DMS79 treated with DMSO at 0.1 percent for 48 hours (cell line): ENCODE measurements around the gene YBX3.
"Not testable (repeated sequence)": the region's sequence is repeated elsewhere in the genome, so short reads cannot be mapped to it uniquely, and the experiment has no call there.

ENCODE experiments used
- DNase-seq: peaks from one replicate; lab custom pipeline; 2025; lab: John Stamatoyannopoulos, UW

YBX3 gene

DNA sequence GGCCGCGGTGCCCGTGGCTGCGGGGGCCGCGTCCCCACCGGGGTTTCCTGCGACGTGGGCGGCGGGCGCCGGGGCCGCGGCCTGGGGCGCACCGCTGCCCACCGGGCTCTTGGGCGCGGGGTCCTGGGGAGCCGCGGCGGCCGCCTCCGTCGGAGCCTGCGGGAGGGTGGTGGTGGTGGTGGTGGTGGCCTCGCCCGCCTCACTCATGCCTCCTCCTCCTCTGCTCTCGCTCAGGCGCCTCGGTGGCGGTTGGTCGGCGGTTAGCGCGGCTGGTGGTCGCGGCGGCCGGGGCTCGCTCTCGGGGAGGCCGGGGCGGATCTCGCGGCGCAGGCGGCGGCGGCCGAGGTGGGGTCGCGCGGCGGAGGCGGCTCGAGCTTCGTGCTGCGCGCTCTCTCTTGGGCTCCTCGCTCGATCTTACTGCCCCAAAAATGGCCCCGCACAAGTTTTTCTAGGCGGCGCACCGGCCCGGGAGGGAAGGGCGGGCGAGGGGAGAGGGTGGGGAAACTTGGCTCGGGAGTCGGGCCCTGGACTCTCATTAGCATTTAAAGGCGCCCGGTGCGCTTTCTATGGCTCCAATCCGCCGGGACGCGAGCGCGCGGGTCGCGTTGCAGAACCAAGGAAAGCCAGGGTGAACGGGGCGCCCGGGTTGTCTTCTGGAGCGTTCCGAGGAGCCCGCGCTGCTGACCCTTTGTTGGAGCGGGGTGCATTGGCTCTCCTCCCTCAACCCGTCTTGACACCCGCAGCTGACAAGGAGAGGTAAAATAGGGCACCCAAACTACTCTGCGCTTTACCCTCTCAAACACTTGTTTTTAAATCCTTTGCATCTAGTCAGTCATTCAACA lies at the start of gene YBX3:
Gene YBX3, minus strand, starts transcription at position 419 of the 842 bp plus-strand sequence. Its CDS starts 212 bp downstream, at position 207.
- DNase-seq = peak; percentile 23

DNA sequence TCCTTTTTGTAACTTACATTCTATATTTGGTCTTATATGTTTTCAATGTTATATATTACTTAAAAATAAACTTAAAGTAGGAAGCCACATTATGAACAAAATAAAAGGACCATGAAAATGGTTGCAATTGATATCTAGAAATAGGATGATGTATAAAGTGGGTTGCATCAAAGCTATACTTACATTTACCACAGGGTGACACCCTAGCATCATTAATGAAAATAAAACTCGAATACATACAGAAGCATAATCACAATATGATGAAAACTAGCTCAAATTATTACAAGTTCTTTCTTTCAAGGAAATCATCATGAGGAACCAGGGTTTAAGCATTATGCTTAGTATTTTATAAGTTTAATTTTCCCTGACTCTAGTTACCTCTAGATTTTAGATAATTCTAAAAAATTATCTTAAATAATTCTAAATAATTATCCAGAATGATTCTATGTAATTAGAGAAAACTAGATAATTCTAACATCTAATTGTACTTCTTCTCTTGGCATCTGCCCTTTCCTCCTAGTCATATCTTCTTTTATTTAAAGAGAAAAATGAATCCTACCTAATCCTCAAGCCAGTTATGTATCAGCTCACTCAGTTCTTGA lies 48.1 kb upstream of the YBX3 start:
- peak; percentile 38 for DNase-seq

DNA sequence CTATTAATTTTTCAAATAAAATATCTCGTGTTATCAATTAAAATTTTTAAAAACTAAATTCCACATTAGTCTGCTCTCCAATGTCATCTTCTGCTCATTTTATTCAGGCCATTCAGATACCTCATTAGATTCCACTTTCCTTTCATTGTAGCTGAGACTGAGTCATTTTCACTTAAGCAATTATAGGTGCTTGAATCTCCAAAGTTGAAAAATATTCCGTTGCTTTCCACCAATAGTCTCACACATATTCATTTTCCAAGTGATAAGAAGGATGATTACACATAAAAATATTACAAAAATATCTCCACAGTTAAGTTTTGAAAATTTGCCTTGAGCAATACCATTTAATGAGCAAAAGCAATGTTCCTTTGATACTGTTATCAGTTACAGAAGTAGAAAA lies 36.5 kb upstream of the YBX3 start:
- no peak for DNase-seq

DNA sequence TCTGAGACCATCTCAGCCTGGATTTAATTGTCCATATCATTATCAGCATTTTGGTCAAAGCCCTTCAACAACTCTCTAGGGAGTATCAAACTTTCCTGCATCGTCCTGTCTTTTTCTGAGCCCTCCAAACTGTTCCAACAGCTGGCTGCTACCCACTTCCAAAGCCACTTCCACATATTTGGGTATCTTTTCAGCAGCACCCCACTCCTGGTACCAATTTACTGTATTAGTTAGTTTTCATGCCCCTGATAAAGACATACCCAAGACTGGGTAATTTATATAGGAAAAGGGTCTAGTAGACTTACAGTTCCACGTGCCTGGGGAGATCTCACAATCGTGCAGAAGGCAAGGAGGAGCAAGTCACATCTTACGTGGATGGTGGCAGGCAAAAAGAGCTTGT lies 33.1 kb upstream of the YBX3 start:
- DNase-seq = no peak

DNA sequence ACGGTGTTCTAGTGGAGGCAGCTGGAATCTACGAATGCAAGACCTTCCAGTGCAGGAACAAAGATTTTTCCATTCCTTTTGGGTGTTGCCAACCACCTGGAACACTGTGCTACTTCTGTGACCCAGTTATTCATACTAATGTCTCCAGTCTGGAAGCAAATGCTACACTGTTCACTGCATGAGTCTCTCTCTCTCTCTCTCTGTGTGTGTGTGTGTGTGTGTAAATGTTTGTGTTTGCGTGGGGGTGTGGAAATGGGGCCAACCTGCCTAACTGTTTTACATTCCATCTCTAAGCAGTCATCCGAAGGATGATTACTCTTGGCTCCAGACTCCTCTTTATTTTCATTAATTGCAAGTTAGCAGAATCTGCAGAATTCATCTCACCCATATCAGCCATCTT lies 29.9 kb upstream of the YBX3 start:
- DNase-seq = no peak

DNA sequence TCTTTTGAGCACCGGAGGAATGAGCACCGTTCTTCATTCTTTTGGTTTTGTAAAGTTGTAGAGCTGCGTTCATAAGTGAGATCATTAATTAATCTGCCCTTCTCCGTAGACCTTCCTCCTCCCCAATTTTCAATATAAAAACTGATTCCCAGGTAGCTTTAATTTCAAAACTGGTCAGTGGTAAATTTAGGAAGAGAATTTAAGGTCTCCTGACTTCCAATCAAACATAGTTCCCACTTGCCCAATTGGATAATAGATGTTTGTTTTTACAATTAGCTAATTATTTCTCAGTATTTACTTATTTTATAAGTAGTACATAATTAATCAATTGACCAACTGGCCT lies 27.2 kb upstream of the YBX3 start:
- DNase-seq = no peak

DNA sequence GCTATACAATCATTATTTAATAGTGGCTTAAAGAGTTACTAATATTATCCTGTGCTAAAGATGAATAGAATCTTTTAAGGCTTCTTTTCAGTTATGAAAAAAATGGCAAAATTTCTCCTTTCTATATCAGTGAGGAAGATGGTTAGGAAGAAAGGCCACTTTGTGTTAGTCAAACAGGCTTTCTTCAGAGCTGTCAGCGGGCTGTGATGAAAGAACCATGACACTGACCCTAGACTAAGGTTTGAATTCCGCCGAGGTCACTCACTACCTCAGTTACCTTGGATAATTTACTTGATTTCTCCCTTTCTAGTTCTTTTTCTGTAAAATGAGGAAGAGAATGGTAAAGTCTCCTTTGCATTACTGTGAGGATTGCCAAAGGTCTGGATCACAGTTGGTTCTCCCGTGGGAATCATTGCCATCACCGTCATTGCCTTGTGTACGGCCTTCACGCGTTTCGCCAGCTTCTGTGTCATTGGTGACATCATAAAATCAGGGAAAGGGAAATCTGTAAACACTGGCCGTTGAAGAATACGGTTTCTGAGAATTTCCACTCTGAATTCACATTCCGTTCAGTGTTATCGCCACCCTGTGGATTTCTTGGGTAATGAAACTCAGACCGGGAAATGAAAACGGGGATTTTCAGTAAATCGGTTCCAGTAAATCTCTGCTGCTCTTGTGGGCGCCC lies 26.7 kb upstream of the YBX3 start:
- DNase-seq = peak; percentile 78

DNA sequence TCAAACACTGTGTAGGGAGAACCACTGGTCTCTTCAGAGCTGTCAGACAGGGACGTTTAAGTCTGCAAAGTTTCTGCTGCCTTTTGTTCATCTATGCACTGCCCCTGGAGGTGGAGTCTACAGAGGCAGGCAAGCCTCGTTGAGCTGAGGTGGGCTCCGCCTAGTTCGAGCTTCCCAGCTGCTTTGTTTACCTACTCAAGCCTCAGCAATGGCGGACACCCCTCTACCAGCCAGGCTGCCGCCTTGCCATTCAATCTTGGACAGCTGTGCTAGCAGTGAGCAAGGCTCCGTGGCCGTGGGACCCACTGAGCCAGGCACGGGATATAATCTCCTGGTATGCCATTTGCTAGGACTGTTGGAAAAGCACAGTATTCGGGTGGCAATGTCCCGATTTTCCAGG lies 24.6 kb upstream of the YBX3 start:
- no peak for DNase-seq

DNA sequence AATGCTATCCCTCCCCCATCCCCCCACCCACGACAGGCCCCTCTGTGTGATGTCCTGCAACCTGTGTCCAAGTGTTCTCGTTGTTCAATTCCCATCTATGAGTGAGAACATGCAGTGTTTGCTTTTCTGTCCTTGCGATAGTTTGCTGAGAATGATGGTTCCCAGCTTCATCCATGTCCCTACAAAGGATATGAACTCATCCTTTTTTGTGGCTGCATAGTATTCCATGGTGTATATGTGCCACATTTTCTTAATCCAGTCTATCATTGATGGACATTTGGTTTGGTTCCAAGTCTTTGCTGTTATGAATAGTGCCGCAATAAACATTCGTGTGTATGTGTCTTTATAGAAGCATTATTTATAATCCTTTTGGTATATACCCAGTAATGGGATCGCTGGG lies 20.3 kb upstream of the YBX3 start:
- DNase-seq = not testable (repeated sequence)

DNA sequence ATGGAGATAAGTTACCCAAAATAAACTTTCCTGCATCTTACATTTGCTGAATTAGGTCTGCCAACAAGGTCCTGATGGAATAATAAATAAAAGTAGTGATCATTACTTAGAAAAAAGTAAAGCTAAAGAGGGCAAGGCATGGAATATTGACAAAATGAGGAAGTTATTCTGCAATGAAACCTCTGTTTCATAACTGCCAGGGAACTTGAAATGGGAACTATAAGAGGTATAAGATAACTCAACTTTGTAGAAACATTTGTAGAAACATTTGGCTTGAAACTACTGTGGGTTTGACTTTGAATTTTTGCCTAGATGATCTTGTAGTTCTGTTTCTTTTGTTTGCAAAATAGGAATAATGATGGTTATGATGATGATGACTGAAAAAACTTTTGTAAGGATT lies 18.7 kb upstream of the YBX3 start:
- no peak for DNase-seq

DNA sequence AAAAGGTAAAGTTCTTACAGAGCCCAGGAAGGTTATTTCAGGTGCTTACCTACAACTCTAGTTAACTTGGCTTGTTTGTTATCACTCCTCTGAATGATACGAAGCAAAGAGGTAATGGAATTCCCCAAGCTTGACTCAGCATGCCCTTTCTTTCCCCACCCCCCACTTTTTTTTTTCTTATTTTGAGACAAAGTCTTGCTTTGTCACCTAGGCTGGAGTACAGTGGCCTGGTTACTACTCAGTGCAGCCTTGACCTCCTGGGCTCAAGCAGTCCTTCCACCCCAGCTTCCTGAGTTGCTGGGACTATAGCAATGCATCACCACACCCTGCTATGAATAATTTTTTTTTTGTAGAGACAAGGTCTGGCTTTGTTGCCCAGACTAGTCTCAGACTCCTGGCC lies 17.1 kb upstream of the YBX3 start:
- no peak for DNase-seq

DNA sequence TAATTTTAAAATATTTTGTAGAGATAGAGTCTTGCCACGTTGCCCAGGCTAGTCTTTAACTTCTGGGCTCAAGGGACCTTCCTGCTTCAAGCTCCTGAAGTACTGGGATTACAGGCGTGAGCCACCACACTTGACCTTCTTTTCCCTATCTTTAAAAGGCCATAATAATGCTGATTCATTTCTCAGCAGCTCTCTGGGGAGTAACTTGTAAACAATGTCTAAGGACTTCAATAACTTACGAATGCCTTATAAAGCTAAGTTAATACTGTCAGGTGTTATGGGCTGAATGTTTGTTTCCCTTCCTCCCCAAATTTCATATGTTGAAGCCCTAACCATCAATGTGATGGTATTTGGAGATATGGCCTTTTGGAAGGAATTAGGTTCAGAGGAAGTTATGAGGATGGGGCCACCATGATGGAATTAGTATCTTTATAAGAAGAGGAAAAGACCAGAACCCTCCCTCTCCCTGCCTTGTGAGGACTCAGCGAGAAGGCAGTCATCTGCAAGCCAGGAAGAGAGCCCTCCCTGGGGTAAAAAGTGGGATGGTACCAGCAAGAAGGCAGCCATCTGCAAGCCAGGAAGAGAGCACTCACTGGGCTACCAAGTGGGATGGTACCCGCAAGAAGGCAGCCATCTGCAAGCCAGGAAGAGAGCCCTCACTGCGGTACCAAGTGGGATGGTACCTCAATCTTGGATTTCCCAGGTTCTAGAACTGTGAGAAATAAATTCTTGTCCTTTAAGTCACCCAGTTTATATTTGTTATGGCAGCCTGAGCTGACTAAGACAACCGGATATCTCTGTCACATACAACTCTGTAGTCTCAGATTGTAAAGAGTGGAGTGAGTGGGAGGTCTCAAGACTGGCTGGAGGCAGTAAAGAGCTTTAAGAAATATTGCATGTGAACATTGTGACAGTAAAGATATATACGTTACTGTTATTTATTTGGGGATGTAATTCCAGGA lies 16.3 kb upstream of the YBX3 start:
- no peak for DNase-seq

DNA sequence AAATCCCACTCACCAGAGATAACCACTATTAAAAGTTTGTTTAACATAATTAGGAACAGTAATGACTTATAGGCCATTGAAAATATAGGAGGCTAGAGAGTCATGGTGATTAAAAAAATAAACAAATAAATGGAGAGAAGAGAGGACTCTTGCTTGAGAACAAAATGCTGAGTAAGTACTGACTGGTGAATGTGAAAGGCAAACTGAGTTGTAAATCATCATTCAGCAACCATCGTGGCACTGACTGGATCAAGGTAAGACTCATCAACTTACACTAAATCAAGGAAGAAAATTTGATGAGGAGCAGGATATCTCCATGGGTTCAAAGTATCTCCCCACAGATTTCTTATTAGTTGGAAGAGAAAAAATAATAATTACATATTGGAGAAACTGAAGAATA lies 14.1 kb upstream of the YBX3 start:
- no peak for DNase-seq

DNA sequence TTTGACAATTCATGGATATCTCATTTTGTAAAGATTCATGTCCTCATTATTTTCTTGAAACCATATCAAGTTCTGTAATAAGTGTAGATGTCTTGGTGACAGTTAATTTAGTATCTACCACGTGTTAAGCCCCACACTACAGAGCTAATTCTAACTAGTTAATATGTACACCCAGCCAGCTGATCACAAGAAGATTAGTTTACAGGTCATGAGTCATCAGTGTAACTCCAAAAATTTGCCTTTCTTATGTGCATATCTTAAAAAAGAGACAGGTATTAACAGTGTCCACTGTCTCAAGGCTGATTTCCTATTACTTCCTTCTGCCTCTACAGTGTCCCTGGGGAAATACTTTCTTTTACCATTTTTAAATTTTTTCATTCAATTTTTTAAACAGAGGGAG lies 13.3 kb upstream of the YBX3 start:
- no peak for DNase-seq

DNA sequence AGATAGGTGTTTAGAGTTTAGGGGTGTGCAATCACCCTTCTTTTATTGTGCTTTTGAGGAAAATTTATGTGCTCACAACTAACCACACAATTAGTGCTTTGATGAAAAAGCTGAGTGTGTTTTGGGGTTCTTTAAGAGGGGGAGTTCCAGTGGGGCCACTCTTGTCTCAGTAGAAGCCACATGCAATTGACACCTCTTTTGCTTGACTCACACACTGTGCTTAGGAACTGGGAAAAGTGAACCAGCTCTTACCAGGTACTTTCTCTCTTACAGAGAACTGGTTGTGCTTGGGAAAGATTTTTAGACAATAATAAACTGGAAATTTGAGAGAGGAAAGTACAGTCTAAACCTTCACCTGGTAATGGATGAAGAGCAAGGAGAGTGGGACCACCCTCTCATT lies 12.3 kb upstream of the YBX3 start:
- no peak for DNase-seq

DNA sequence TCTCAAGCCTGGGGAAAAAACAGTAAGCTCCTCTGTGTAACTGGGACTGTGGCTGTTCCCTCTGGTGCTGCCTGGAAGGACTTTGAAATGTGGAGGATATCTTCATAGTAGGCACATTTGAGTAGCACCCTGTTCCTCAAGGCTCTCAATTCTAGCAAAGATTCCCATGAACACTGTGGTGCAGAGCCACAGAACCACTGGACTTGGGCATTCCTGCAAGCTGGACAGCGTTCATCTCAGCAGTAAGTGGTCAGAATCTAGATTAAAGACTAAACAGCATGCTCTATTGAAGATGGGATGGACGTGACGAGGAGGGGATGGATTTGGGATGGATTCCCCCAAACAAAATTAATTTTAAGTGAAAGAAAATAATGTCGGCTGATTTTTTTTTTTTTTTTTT lies 9.4 kb upstream of the YBX3 start:
- DNase-seq = no peak

DNA sequence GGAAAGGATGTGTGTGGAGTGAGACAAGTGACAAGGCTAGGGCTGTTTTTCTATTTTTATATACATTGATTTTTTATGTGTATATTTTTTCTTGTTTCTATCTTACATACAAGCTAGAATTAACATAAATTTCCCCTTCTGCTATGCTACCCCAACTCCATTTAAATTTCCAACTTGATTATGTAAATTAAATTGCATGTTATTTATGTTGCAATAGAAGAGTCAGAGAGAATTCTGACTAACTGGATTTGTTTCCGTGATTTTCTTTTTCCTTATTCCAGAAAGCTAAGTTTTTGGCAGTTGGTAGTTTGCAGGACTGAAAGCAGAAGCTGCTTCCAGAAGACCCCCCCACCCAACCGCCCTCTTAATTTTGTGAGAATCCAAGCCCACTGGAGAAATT lies 8.9 kb upstream of the YBX3 start:
- no peak for DNase-seq

DNA sequence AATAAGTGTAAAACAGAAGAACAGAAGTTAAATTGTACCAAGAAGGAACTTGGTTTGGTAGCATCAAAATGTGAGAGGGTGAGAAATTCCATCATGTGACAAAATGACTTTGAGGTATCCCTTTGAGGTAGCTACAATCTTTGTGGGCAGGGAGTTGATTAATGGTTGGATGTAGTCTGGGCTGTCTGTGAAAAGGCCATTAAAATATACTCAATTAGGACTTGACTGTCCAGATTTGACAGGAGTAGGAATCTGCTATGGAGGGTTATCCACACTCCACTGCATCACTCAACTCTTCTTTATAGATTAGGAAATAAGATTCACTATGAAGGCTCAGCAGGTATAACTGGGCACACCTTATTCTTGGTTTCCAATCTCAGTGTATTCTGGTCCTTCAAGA lies 7.4 kb upstream of the YBX3 start:
- no peak for DNase-seq

DNA sequence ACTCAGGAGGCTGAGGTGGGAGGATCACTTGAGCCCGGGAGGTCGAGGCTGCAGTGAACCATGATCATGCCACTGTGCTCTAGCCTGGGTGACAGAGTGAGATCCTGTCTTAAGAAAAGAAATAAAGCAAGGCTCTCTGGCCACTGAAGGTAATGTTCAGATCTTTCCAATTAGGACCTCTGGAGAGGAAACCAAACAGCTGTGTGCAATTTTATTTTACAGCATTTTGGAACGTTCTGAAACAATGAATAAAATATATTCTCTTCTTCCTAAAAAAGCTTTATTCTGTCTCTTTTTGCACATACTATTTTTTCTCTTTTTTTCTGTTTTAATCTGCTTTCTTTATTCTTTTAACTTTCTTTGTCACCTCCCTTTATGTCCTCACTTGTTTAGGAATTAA lies 5.0 kb upstream of the YBX3 start:
- DNase-seq = no peak

DNA sequence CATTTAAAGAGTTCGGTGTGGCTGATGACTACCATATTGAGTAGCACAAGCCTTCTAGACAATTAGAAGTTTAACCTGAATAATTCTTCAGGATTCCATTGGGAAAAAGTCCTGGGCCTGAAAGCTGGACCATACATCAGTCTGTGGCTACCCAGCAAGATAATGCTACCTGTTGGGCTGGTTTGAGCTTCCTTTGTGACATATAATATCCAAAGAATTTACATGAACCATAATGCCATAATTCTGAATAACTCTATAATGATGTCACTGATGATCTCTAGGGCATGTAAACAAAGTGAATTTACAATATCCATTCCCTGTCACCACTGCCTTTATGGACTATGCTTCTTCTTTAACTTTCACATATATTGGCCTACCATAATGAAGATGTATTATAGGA lies 3.8 kb upstream of the YBX3 start:
- no peak for DNase-seq

DNA sequence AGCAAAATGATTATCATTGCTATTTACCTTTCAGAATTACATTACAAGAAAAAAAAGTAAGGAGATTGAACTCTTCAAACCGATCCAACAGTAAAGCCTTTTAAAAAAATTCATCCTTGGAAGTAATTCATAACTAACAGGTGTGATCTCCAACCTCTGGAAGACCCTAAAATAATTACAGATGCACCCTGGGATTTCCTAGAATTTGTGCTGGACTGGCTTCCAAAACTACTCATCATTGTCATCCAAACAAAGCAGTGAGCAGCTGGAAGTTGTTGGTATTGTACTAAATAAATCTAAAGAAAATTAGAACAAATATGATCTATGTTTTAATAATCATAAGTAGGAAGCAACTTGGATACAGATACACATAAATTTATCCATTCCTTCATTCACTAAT lies 1.9 kb upstream of the YBX3 start:
- DNase-seq = no peak

DNA sequence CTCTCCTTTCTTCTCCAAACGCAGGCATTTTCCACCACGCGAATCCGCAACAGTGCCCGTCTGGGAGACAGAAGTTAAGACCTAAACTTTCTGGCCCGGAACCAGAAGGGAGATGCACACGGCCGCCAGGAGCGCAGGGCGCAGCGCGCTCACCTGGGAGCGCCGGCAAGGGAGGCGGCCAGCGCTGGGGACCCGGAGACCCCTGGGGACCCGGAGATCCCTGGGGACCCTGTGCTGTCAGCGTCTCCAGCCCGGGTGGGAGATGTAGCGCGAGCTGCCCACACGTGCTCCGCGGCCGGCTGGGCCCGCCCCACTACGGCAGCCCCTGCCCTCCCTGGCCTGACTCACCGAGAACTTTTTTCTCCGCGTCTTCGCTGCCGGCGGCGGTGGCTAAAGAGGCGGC lies 620 bp downstream of the YBX3 start:
- DNase-seq = peak; percentile 24
